AG04450 (cell line): ENCODE results near the gene RNF217. TPM values are rescaled to one million over a fixed set of nuclear protein-coding genes. Genes with fewer than 3 reads are reported as not detected.
A peak's percentile ranks its signal among the peaks of the same experiment; 100 is the strongest.

Experiments
- CTCF ChIA-PET: fragments of 300-600, 350-600 bp; formaldehyde crosslinking; extraction: SDS; loops from one replicate; lab custom pipeline; 2022; ENCODE audit warnings: antibody characterized with exemption, inconsistent platforms; lab: Charles Lee
- POLR2A ChIA-PET: fragments of 350-600 bp; formaldehyde crosslinking; extraction: SDS; loops from one replicate; lab custom pipeline; 2021; ENCODE audit warnings: antibody characterized with exemption, inconsistent platforms; lab: Yijun Ruan, JAX
- DNase-seq: peaks from one replicate; pipeline ENCODE4 v3.0.0-alpha.2; 2011; ENCODE audit warnings: low read depth, low spot score
- H3K27ac ChIP-seq: one replicate; pipeline ENCODE4 v1.5.1; 2012; ENCODE audit warnings: low read depth, low read length, control low read depth
- H3K27me3 ChIP-seq: one replicate; pipeline ENCODE4 v1.6.0; 2012; ENCODE audit warnings: low read length; ENCODE audit not compliant: control insufficient read depth, insufficient read depth
- H3K4me3 ChIP-seq: 2 replicates; pipeline ENCODE4 v1.5.1; 2011; ENCODE audit warnings: mild to moderate bottlenecking, low read depth, low read length, control low read depth
- H3K9me3 ChIP-seq: 2 replicates; pipeline ENCODE4 v1.5.1; 2012; ENCODE audit warnings: low read length; ENCODE audit not compliant: control insufficient read depth, insufficient read depth
- polyA plus RNA-seq: library from polyadenylated mRNA; depleted of rRNA; stranded (reverse); fragments of >200 nt; gene quantifications from 2 replicates; pipeline ENCODE4 v1.2.3, GENCODE V29; 2011
- TF ChIP-seq, protein P1 (sequence below): IDR thresholded peaks from 2 replicates; pipeline ENCODE4 v1.5.1; 2011; ENCODE audit warnings: low read depth, low read length, control low read depth, inconsistent platforms

RNF217 gene
- polyA plus RNA-seq, 1 experiment: 24.6 TPM

DNA sequence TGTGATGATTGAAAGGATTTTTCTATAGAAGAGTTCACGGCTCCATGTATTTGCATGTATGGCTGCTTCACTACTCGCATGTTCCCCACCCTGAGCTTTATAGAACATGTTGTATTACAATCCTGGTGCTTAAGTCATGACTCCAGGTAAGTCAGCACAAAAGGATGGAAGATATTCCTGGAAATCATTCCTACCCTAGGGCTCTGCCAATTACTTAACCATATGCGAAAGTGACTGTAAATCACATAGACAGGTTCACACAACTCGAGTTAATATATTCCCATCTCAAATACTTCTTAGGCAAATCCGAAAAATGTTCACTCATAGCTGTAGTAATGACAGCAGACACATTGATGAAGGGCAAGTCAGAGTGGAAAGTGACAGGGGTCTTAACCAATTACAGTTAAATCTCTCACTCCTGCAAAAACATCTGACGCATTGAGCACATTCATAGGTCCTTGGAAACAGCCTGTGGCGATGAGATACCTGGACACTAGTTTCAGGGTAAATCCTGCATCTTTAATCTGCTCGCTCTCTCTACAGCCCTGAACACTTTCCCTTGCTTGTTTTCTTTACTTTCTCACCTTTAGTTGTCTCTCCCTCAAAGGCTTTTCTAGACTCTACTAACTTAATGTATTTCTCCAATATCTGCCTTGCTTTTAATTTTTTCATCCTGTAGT, 35.1 kb downstream of the RNF217 start:
- DNase-seq: no peak
- ChIA-PET CTCF (no interaction called here), POLR2A (no interaction called here)
- TF ChIP-seq, protein P1, sequence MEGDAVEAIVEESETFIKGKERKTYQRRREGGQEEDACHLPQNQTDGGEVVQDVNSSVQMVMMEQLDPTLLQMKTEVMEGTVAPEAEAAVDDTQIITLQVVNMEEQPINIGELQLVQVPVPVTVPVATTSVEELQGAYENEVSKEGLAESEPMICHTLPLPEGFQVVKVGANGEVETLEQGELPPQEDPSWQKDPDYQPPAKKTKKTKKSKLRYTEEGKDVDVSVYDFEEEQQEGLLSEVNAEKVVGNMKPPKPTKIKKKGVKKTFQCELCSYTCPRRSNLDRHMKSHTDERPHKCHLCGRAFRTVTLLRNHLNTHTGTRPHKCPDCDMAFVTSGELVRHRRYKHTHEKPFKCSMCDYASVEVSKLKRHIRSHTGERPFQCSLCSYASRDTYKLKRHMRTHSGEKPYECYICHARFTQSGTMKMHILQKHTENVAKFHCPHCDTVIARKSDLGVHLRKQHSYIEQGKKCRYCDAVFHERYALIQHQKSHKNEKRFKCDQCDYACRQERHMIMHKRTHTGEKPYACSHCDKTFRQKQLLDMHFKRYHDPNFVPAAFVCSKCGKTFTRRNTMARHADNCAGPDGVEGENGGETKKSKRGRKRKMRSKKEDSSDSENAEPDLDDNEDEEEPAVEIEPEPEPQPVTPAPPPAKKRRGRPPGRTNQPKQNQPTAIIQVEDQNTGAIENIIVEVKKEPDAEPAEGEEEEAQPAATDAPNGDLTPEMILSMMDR: no peak
- no peaks in the 10 kb centered on the region for H3K27me3 ChIP-seq
- no peak overlapping the region for H3K27ac ChIP-seq
- H3K9me3 ChIP-seq: no peaks in the 10 kb centered on the region
- H3K4me3 ChIP-seq: no peak overlapping the region

DNA sequence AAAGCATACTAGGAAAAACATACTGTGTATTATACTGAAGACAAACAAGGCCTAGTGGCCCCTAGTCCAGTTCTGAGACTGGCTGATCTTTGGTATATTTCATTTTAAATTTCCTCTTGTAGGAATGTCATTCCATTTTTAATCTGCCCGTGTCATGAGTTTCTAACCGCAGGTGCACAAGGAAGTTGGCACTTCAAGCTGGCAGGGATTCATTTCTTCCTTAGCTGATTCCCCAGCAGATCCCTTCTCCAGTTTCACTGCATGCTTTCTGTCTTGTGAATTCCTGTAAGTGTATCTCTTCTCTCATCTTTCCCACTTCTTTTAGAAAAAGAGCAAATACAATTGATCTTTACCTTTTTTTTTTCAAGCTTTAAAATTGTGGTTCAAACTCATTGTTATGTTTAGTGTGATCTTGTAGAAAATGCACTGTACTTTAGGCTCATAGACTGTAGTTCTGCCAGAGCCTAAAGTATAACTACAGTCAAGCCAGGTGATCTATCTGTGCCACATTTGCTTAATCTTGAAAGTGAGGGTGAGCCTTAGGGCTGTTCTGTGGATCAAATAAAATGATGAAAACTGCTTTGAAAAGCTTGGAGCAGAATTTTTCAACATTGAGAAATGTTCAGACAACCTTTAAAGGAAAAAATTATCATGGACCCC, 37.0 kb downstream of the RNF217 start:
- Histone ChIP-seq H3K9me3 (no peaks in the 10 kb centered on the region), H3K4me3 (no peak overlapping the region), H3K27me3 (no peaks in the 10 kb centered on the region), H3K27ac (no peak overlapping the region)
- ChIA-PET CTCF (interaction anchor here (0.6 to 1.8 kb wide), 4 partner anchors 10 to 115 kb away, joined by 3 to 6 read pairs (median 4); no protein-coding TSS in a partner anchor), POLR2A (interaction anchor here (0.6 to 0.9 kb wide), 2 partner anchors 9 to 32 kb away, joined by 3 read pairs; no protein-coding TSS in a partner anchor)
- TF ChIP-seq, protein P1: no peak
- DNase-seq: no peak

DNA sequence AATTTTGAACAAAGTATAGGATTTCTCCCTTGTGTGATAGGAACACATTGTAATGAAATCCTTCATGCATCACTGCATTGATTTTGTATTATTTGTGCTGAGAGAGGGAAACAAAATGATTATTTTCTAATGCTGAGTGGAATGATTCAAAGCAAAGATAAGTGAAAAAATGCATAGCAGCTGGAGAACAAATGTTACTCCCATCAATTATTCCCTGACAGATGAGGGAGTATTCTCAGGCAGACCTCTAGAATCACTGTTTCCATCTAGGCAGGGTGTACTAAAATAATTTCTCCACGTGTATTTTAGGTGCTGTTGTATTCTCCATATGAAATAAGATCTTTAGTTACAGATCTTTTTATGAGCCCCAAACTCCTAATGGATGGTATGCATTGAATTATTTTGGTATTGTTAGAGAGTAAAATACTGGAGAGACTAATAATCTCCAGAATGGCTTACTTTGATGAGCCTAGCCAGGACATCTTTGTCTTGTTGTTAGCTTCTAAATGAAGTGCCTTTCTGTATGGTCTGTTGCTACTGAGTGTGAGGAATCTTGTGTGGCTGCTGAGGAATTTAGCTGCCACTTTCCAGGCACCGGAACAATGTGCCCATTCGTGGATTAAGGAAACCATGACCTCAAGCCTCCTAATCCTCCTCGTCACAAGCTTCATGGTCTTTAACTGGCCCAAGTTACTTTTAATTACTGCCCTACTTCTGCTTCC, 39.6 kb downstream of the RNF217 start:
- TF ChIP-seq, protein P1: no peak
- no peaks in the 10 kb centered on the region for H3K27me3 ChIP-seq
- no peaks in the 10 kb centered on the region for H3K9me3 ChIP-seq
- CTCF ChIA-PET: interaction anchor here (1.3 kb wide), 1 partner anchor 25 kb away, joined by 3 read pairs; no protein-coding TSS in a partner anchor
- no peak for DNase-seq
- POLR2A ChIA-PET: no interaction called here
- peak overlapping the region; percentile 27; the same call in 1 of the 2 replicates for H3K4me3 ChIP-seq
- no peak overlapping the region for H3K27ac ChIP-seq

DNA sequence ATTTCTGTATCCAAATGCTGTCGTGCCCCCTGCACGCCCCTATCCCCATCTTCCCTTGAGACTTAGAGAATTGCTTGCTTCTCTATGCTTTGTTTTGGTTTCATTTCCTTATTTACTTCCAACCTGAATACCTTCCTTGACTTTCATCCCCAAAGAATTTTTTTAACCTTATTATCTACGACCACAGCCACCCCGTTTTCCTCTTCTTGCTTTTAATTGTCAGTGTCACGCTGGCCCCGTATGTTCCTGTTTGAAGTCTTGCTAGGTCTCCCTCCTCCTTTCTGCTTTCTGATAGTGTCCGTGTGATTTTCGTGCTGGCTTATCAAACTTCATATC, 40.1 kb downstream of the RNF217 start:
- DNase-seq: no peak
- CTCF ChIA-PET: no interaction called here
- POLR2A ChIA-PET: no interaction called here
- no peaks in the 10 kb centered on the region for H3K27me3 ChIP-seq
- no peak overlapping the region for H3K27ac ChIP-seq
- H3K9me3 ChIP-seq: no peaks in the 10 kb centered on the region
- H3K4me3 ChIP-seq: peak overlapping the region; percentile 27; the same call in 1 of the 2 replicates
- TF ChIP-seq, protein P1: no peak

DNA sequence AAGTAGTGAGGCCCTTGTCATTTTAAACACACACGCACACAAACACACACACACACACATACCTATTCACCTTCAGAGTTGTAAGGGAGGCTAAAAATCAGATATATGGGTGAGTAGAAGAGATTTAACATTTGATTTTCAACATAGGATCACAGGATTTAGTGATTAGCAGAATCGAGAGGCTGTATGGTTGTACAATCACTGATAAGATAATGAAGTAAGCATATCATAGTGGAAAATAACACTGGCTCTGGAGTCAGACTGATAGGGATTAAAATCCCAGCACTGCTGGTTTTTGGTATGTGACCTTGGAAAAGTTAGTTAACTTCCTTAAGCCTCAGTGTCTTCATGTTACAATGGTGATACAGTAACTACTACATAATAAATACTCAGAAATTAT, 40.8 kb downstream of the RNF217 start:
- H3K9me3 ChIP-seq: no peaks in the 10 kb centered on the region
- CTCF ChIA-PET: no interaction called here
- POLR2A ChIA-PET: no interaction called here
- no peak for DNase-seq
- H3K27me3 ChIP-seq: no peaks in the 10 kb centered on the region
- H3K4me3 ChIP-seq: no peak overlapping the region
- H3K27ac ChIP-seq: no peak overlapping the region
- TF ChIP-seq, protein P1: no peak
